Thyroid gland (tissue), 4 donors: ENCODE results near the gene PNPLA5. TPM values are rescaled to one million over a fixed set of nuclear protein-coding genes. Genes with fewer than 3 reads are reported as not detected.

Source experiments
- DNase-seq, 2 donors: peaks; one replicate each; pipeline ENCODE4 v3.0.0-alpha.2; 2019
- H3K27ac ChIP-seq, 3 donors: fragments of 200-600 bp; sonication (generic); 1 replicate in 2 of 3; 2 replicates in 1 of 3; pipeline ENCODE4 v1.5.1; 2016 to 2019; ENCODE audit warnings: mild to moderate bottlenecking in 1 of 3, moderate library complexity in 1 of 3
- H3K27me3 ChIP-seq: fragments of 200-600 bp; sonication (generic); one replicate; pipeline ENCODE4 v1.5.1; 2019
- H3K36me3 ChIP-seq, 2 donors: fragments of 200-600 bp; sonication (generic); one replicate each; pipeline ENCODE4 v1.5.1; 2016 to 2019
- H3K4me1 ChIP-seq, 2 donors: fragments of 200-600 bp; sonication (generic); one replicate each; pipeline ENCODE4 v1.5.1; 2017 to 2019
- H3K4me3 ChIP-seq, 3 donors: fragments of 200-600 bp; sonication (generic); replicated peaks in 1 of 3; 1 replicate in 2 of 3; 2 replicates in 1 of 3; pipeline ENCODE4 v1.5.1; 2016; ENCODE audit warnings: mild to moderate bottlenecking in 1 of 3
- H3K9me3 ChIP-seq: fragments of 200-600 bp; sonication (generic); one replicate; pipeline ENCODE4 v1.5.1; 2017
- POLR2A ChIP-seq, 2 donors: fragments of 450-650 bp; IDR thresholded peaks; one replicate each; pipeline ENCODE4 v1.6.1; 2017; ENCODE audit warnings: antibody characterized with exemption in 2 of 2, mild to moderate bottlenecking in 2 of 2, moderate library complexity in 1 of 2
- WGBS, 2 donors: methylation state at CpG; one replicate each; pipeline ENCODE4 v1.1.5; 2017; 5-methylcytosine and 5-hydroxymethylcytosine counted together
- intact Hi-C: fragments of 100-400 bp; cut with DNase I; formaldehyde crosslinking; loops from one replicate; pipeline ENCODE4 v1.15.1; 2023
- total RNA-seq, 4 donors: library from RNA; depleted of rRNA; stranded (reverse); fragments of >200 nt; gene quantifications; one replicate each; pipeline ENCODE4 v1.2.3, GENCODE V29; 2016
- TF ChIP-seq, protein P1 (sequence below), 6 experiments: fragments of 200-600 bp in 3 of 6; fragments of 450-650 bp in 3 of 6; sonication (generic) in 3 of 6; IDR thresholded peaks; one replicate each; pipeline ENCODE4 v1.5.1; 2016 to 2019; ENCODE audit warnings: antibody characterized with exemption in 6 of 6, mild to moderate bottlenecking in 2 of 6, inconsistent platforms in 1 of 6, moderate library complexity in 1 of 6

PNPLA5 gene
- total RNA-seq, 4 donors from 2014 or later, result not detected

GRCh38 chr22:43901976-43902643, 10.3 kb upstream of the PNPLA5 start:
- no peak for TF ChIP-seq POLR2A (IDR thresholded peaks at IDR 0.05)
- TF ChIP-seq, protein P1, sequence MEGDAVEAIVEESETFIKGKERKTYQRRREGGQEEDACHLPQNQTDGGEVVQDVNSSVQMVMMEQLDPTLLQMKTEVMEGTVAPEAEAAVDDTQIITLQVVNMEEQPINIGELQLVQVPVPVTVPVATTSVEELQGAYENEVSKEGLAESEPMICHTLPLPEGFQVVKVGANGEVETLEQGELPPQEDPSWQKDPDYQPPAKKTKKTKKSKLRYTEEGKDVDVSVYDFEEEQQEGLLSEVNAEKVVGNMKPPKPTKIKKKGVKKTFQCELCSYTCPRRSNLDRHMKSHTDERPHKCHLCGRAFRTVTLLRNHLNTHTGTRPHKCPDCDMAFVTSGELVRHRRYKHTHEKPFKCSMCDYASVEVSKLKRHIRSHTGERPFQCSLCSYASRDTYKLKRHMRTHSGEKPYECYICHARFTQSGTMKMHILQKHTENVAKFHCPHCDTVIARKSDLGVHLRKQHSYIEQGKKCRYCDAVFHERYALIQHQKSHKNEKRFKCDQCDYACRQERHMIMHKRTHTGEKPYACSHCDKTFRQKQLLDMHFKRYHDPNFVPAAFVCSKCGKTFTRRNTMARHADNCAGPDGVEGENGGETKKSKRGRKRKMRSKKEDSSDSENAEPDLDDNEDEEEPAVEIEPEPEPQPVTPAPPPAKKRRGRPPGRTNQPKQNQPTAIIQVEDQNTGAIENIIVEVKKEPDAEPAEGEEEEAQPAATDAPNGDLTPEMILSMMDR (IDR thresholded peaks at IDR 0.05), result no peak
- intact Hi-C loops, result no loop called here
- Histone ChIP-seq H3K4me1 (no peaks in the 10 kb centered on the region), H3K27me3 (no peaks in the 10 kb centered on the region), H3K27ac (no peak overlapping the region), H3K36me3 (no peaks in the 10 kb centered on the region), H3K4me3 (no peak overlapping the region), H3K9me3 (no peaks in the 10 kb centered on the region)
- 43 to 48% methylated on average over 5 of the region's 5 CpGs for WGBS, 2 donors
- no peak for DNase-seq

DNA sequence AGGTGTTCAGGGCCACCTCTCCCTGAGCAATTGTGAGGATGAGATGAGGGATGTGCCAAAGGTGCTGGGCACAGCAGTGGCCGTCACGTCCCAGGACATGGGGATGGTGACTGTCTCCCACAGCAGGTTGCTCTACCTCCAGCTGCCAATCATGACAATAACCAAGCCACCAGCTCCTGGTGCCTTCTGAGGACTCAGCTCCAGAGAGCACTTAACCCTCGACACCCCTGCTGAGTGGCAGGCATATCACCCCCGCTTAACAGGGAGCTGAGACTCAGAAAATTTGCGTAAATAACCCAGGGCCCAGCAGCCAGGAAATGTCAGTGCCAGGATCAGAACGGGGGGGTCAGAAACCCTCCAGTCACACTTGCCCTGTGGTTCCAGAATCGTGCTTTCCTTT, 8.4 kb upstream of the PNPLA5 start:
- no peak for DNase-seq
- intact Hi-C loops, result no loop called here
- WGBS, 2 donors, result 68 to 78% methylated on average over 4 to 7 of the region's 7 CpGs

GRCh38 chr22:43897751-43898261, 6.0 kb upstream of the PNPLA5 start:
- Histone ChIP-seq H3K4me1 (no peaks in the 10 kb centered on the region), H3K27ac (no peak overlapping the region), H3K36me3 (no peaks in the 10 kb centered on the region), H3K27me3 (no peaks in the 10 kb centered on the region), H3K4me3 (no peak overlapping the region), H3K9me3 (no peaks in the 10 kb centered on the region)
- DNase-seq, result no peak
- TF ChIP-seq, protein P1 (IDR thresholded peaks at IDR 0.05), result no peak
- TF ChIP-seq POLR2A (IDR thresholded peaks at IDR 0.05), result no peak
- intact Hi-C loops, result no loop called here
- WGBS, 2 donors, result 52 to 61% methylated on average over 10 to 12 of the region's 12 CpGs

More for the DNA sequence above, 8.4 kb upstream of the PNPLA5 start:
- Histone ChIP-seq H3K36me3 (no peaks in the 10 kb centered on the region), H3K4me1 (no peaks in the 10 kb centered on the region), H3K27me3 (no peaks in the 10 kb centered on the region), H3K9me3 (no peaks in the 10 kb centered on the region), H3K27ac (no peak overlapping the region), H3K4me3 (no peak overlapping the region)
- TF ChIP-seq, protein P1 (IDR thresholded peaks at IDR 0.05), result no peak
- no peak for TF ChIP-seq POLR2A (IDR thresholded peaks at IDR 0.05)

DNA sequence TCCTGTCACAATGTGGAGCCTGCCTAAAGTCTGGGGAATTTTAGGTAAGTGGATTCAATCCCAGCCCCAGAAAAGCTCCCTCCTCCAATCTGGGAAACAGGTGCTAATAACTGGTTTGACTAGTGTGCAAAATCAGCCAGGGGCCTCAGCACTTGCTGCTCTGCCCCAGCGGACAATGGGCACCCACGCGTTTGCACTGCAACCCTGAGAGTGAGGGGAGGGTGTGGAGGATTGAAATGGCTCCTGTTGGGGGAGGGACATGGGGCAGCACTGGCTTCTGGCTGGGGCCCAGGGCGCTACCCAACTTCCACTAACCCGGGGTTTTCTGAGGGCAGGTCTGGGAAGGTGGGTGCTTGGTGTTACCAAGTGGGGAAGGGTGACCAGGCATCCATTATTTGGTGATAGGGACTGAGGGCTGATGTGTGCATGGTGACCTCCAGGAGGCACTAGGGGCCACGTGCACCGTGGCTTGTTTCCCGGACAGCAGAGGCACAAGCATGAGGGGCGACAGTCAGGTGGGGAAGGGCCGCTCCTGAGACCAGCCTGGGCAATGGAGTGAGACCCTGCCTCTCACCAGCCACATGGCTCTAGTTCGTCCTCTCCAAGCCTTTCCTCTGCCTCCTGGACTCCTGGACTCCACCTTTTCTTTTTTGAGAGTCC, 4.3 kb upstream of the PNPLA5 start:
- Histone ChIP-seq H3K27ac (no peak overlapping the region), H3K4me3 (no peak overlapping the region), H3K4me1 (no peaks in the 10 kb centered on the region), H3K9me3 (no peaks in the 10 kb centered on the region), H3K27me3 (peaks cover 6% of the 10 kb centered on the region), H3K36me3 (no peaks in the 10 kb centered on the region)
- TF ChIP-seq, protein P1 (IDR thresholded peaks at IDR 0.05), result no peak
- no peak for TF ChIP-seq POLR2A (IDR thresholded peaks at IDR 0.05)
- intact Hi-C loops, result no loop called here
- DNase-seq, result no peak
- 37 to 40% methylated on average over 11 of the region's 11 CpGs for WGBS, 2 donors

DNA sequence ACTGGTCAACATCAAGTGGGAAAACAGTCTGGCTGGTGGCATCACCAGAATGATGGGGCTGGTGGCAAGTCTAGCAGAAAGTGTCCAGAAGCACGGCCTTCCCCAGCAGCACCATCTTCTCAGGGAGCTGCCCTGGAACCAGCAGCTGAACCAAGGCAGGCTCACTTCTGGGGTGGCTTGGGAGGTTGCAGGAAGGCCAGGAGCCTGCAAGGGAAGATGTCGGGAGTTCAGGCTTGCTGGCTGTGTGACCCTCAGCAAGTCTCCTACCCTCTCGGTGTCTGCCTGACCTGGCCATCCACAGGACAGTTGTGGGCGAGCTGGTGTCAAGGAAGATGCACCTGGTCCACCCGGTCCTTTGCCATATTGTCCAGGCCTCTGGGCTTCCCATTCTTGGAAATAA, 2.3 kb upstream of the PNPLA5 start:
- H3K27me3 ChIP-seq, result peaks cover 12% of the 10 kb centered on the region
- 70 to 86% methylated on average over 4 to 5 of the region's 5 CpGs for WGBS, 2 donors
- no peak for DNase-seq
- TF ChIP-seq POLR2A (IDR thresholded peaks at IDR 0.05), result no peak
- TF ChIP-seq, protein P1 (IDR thresholded peaks at IDR 0.05), result no peak
- no peaks in the 10 kb centered on the region for H3K9me3 ChIP-seq
- no peak overlapping the region for H3K4me3 ChIP-seq
- intact Hi-C loops, result no loop called here
- no peaks in the 10 kb centered on the region for H3K36me3 ChIP-seq
- no peaks in the 10 kb centered on the region for H3K4me1 ChIP-seq
- H3K27ac ChIP-seq, result no peak overlapping the region
